ELR (cell line): ENCODE results near the gene RGS13.

Source experiments
- DNase-seq: peaks from one replicate; pipeline ENCODE4 v3.0.0-alpha.2; 2015; ENCODE audit warnings: low read depth

RGS13 gene

GRCh38 chr1:192626366-192627179 is 9.4 kb upstream of the RGS13 start:
- DNase-seq = no peak

GRCh38 chr1:192627901-192628300 is 8.0 kb upstream of the RGS13 start:
- DNase-seq = no peak

GRCh38 chr1:192628396-192629057 is 7.4 kb upstream of the RGS13 start:
- DNase-seq = no peak

GRCh38 chr1:192629612-192630011 is 6.3 kb upstream of the RGS13 start:
- DNase-seq = no peak

GRCh38 chr1:192630521-192631287 is 5.2 kb upstream of the RGS13 start:
- DNase-seq = no peak

- DNase-seq = no peak
Observed at GRCh38 chr1:192631749-192632148, 4.2 kb upstream of the RGS13 start.

- no peak for DNase-seq
Observed at GRCh38 chr1:192632188-192632587, 3.8 kb upstream of the RGS13 start.

- no peak for DNase-seq
Observed at GRCh38 chr1:192632641-192633532, 3.1 kb upstream of the RGS13 start.

- no peak for DNase-seq
Observed at GRCh38 chr1:192633533-192634253, 2.3 kb upstream of the RGS13 start.

GRCh38 chr1:192635041-192635440 is 906 bp upstream of the RGS13 start:
- no peak for DNase-seq

- DNase-seq = peak; percentile 57
Observed at GRCh38 chr1:192639607-192640368, 3.8 kb downstream of the RGS13 start.

GRCh38 chr1:192652159-192652558 is 16.2 kb downstream of the RGS13 start:
- no peak for DNase-seq

GRCh38 chr1:192654120-192654519 is 18.2 kb downstream of the RGS13 start:
- no peak for DNase-seq

- DNase-seq = peak; percentile 91
Observed at GRCh38 chr1:192654591-192655251, 18.8 kb downstream of the RGS13 start.

GRCh38 chr1:192657760-192658159 is 21.8 kb downstream of the RGS13 start:
- peak; percentile 34 for DNase-seq

GRCh38 chr1:192658255-192658654 is 22.3 kb downstream of the RGS13 start:
- DNase-seq = no peak

GRCh38 chr1:192660613-192661012 is 24.7 kb downstream of the RGS13 start:
- DNase-seq = no peak

- no peak for DNase-seq
Observed at GRCh38 chr1:192668409-192668983, 32.5 kb downstream of the RGS13 start.

- DNase-seq = no peak
Observed at GRCh38 chr1:192669174-192669573, 33.2 kb downstream of the RGS13 start.
